H1 (cell line): ENCODE measurements around the gene PPP1CA. TPM values are rescaled to one million over a fixed set of nuclear protein-coding genes. Genes with fewer than 3 reads are reported as not detected.

Source experiments
- CTCF ChIP-seq, 3 experiments: IDR thresholded peaks; 1 replicate in 2 of 3; 2 replicates in 1 of 3; pipeline versions ENCODE4 v1.5.1 to v1.6.1; 2011; ENCODE audit warnings: low read length in 3 of 3, mild to moderate bottlenecking in 3 of 3, inconsistent platforms in 2 of 3, low read depth in 1 of 3, moderate library complexity in 1 of 3; ENCODE audit not compliant: insufficient read depth in 1 of 3; ENCODE audit errors: control extremely low read depth in 1 of 3
- MAX ChIP-seq: IDR thresholded peaks from 2 replicates; pipeline ENCODE4 v1.6.1; 2012; ENCODE audit warnings: inconsistent platforms
- polyA plus RNA-seq, 7 experiments: library from polyadenylated mRNA; depleted of rRNA in 3 of 7; stranded (reverse) in 5 of 7; unstranded in 2 of 7; fragments of >200 nt in 5 of 7; fragments of 200-250 nt in 2 of 7; gene quantifications; 1 replicate in 5 of 7; 2 replicates in 1 of 7; 4 replicates in 1 of 7; pipeline versions ENCODE4 v1.2.1 to v1.2.3, GENCODE V29; 2011 to 2013; ENCODE audit warnings: missing spikeins in 2 of 7, mixed read lengths in 2 of 7
- total RNA-seq: library from RNA; stranded (reverse); fragmentation: NEBNext Ultra II Directional; extraction: Animal tissue kit (Norgen Biotek cat#: 25700); gene quantifications from 2 replicates; pipeline ENCODE4 v1.2.1, GENCODE V29; 2021

Gene PPP1CA
- total and polyA plus RNA-seq, 2 of the 8 experiments (the other 6 are each of a cell fraction or from before 2014, with no cell fraction given): 198 to 359 TPM

- no peak for TF ChIP-seq CTCF (IDR thresholded peaks at IDR 0.05; ENCODE audit: control extremely low read depth in 1 of 3, insufficient read depth in 1 of 3, low read depth in 1 of 3, low read length in 3 of 3)
- TF ChIP-seq MAX: 0 out of 2 replicates have a peak, but pooled peaks have one; percentile 20
These were observed 26.2 kb downstream of the PPP1CA start (continued) for GRCh38 chr11:67375320-67376055.
